ENCODE data around the gene TMA7. TPM values are rescaled to one million over a fixed set of nuclear protein-coding genes. Genes with fewer than 3 reads are reported as not detected.

The TMA7 gene
- total and polyA plus RNA-seq, 4 donors = 75.2 to 241 (median 113) TPM

DNA sequence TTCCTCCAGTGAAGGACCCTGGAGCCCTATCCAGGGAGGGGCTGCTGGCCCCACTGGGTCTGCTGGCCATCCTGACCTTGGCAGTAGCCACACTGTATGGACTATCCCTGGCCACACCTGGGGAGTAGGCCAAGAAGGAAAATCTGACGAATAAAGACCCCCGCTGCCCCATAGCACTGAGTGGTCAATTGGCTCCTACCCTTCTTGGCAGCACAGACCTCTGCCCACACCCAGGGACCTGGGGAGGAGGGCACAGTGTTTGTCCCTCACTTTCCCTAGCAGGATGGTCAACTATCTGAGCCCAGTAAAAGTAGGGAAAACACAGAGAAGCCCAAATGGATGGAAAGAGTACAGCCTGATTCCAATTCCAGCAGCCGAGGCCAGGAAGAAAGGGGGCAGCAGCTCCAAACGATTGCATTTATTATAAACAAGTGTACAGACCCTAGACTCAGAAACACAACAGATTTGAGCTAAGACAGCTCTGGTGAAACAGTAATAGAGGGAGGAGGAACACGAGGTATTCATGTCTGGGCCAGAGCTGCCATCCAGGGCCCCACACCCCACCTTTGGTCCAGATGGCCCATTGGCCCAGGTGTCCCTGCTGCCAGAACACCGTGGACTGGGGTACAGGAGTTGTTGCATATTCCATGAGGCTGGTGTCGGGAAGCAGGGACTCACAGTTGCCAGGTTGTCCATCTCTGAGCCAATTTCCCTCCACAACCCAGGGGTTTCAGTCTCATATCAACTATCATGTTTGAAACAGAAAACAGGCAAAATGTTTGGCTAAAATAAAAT lies 27.6 kb downstream of the TMA7 start:
- Histone ChIP-seq H3K27ac (ENCODE audit: low read depth in 1 of 2, low read length in 2 of 2) (peak overlapping the region; percentile 92 to 95), H3K36me3 (ENCODE audit: control insufficient read depth in 4 of 4, insufficient read depth in 3 of 4, low read depth in 1 of 4, low read length in 3 of 4) (peaks cover 0 to 5% (median 0%) of the 10 kb centered on the region in 4 donors)
- no peak for DNase-seq (ENCODE audit: low spot score)

More for the DNA sequence above, 27.6 kb downstream of the TMA7 start:
- no peak overlapping the region for H3K9ac ChIP-seq (ENCODE audit: low read depth in 1 of 2, low read length in 2 of 2)
- no peaks in the 10 kb centered on the region for H3K27me3 ChIP-seq (ENCODE audit: control insufficient read depth in 4 of 4, insufficient read depth in 4 of 4, low read length in 3 of 4)
- peaks cover 22 to 65% (median 53%) of the 10 kb centered on the region in 4 donors for H3K4me1 ChIP-seq (ENCODE audit: control insufficient read depth in 4 of 4, insufficient read depth in 4 of 4, low read length in 3 of 4)
- 55% methylated on average over 7 of the region's 7 CpGs for WGBS
- no peaks in the 10 kb centered on the region for H3K9me3 ChIP-seq (ENCODE audit: control insufficient read depth in 4 of 4, low read length in 3 of 4)
- TF ChIP-seq, protein P1, sequence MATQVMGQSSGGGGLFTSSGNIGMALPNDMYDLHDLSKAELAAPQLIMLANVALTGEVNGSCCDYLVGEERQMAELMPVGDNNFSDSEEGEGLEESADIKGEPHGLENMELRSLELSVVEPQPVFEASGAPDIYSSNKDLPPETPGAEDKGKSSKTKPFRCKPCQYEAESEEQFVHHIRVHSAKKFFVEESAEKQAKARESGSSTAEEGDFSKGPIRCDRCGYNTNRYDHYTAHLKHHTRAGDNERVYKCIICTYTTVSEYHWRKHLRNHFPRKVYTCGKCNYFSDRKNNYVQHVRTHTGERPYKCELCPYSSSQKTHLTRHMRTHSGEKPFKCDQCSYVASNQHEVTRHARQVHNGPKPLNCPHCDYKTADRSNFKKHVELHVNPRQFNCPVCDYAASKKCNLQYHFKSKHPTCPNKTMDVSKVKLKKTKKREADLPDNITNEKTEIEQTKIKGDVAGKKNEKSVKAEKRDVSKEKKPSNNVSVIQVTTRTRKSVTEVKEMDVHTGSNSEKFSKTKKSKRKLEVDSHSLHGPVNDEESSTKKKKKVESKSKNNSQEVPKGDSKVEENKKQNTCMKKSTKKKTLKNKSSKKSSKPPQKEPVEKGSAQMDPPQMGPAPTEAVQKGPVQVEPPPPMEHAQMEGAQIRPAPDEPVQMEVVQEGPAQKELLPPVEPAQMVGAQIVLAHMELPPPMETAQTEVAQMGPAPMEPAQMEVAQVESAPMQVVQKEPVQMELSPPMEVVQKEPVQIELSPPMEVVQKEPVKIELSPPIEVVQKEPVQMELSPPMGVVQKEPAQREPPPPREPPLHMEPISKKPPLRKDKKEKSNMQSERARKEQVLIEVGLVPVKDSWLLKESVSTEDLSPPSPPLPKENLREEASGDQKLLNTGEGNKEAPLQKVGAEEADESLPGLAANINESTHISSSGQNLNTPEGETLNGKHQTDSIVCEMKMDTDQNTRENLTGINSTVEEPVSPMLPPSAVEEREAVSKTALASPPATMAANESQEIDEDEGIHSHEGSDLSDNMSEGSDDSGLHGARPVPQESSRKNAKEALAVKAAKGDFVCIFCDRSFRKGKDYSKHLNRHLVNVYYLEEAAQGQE (IDR thresholded peaks at IDR 0.05) = no peak
- TF ChIP-seq HNF4G (IDR thresholded peaks at IDR 0.05) = no peak
- TF ChIP-seq, protein P2, sequence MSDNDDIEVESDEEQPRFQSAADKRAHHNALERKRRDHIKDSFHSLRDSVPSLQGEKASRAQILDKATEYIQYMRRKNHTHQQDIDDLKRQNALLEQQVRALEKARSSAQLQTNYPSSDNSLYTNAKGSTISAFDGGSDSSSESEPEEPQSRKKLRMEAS (IDR thresholded peaks at IDR 0.05) = no peak
- TF ChIP-seq FOXA2 (IDR thresholded peaks at IDR 0.05) = no peak
- no peak for TF ChIP-seq RAD21 (IDR thresholded peaks at IDR 0.05)
- TF ChIP-seq, protein P3, sequence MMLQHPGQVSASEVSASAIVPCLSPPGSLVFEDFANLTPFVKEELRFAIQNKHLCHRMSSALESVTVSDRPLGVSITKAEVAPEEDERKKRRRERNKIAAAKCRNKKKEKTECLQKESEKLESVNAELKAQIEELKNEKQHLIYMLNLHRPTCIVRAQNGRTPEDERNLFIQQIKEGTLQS (IDR thresholded peaks at IDR 0.05) = no peak
- no peak for TF ChIP-seq FOXA1 (IDR thresholded peaks at IDR 0.05)
- TF ChIP-seq, protein P4, sequence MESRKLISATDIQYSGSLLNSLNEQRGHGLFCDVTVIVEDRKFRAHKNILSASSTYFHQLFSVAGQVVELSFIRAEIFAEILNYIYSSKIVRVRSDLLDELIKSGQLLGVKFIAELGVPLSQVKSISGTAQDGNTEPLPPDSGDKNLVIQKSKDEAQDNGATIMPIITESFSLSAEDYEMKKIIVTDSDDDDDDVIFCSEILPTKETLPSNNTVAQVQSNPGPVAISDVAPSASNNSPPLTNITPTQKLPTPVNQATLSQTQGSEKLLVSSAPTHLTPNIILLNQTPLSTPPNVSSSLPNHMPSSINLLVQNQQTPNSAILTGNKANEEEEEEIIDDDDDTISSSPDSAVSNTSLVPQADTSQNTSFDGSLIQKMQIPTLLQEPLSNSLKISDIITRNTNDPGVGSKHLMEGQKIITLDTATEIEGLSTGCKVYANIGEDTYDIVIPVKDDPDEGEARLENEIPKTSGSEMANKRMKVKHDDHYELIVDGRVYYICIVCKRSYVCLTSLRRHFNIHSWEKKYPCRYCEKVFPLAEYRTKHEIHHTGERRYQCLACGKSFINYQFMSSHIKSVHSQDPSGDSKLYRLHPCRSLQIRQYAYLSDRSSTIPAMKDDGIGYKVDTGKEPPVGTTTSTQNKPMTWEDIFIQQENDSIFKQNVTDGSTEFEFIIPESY (IDR thresholded peaks at IDR 0.05) = no peak
- no peak for TF ChIP-seq HNF4A (conservative IDR thresholded peaks at IDR 0.05)
- no peak for TF ChIP-seq GABPA (IDR thresholded peaks at IDR 0.05 in 1 of 2, conservative IDR thresholded peaks at IDR 0.05 in 1 of 2)
- TF ChIP-seq NR2F2 (IDR thresholded peaks at IDR 0.05) = no peak
- TF ChIP-seq, protein P5, sequence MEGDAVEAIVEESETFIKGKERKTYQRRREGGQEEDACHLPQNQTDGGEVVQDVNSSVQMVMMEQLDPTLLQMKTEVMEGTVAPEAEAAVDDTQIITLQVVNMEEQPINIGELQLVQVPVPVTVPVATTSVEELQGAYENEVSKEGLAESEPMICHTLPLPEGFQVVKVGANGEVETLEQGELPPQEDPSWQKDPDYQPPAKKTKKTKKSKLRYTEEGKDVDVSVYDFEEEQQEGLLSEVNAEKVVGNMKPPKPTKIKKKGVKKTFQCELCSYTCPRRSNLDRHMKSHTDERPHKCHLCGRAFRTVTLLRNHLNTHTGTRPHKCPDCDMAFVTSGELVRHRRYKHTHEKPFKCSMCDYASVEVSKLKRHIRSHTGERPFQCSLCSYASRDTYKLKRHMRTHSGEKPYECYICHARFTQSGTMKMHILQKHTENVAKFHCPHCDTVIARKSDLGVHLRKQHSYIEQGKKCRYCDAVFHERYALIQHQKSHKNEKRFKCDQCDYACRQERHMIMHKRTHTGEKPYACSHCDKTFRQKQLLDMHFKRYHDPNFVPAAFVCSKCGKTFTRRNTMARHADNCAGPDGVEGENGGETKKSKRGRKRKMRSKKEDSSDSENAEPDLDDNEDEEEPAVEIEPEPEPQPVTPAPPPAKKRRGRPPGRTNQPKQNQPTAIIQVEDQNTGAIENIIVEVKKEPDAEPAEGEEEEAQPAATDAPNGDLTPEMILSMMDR (IDR thresholded peaks at IDR 0.05; ENCODE audit: low read depth, low read length, missing input control) = no peak
- no peak for TF ChIP-seq RXRA (IDR thresholded peaks at IDR 0.05)
- TF ChIP-seq YY1 (IDR thresholded peaks at IDR 0.05) = no peak
- no peak for TF ChIP-seq EGR1 (IDR thresholded peaks at IDR 0.05; ENCODE audit: low read depth in 2 of 2)
- no peak for TF ChIP-seq SP1 (IDR thresholded peaks at IDR 0.05)
- TF ChIP-seq JUND (IDR thresholded peaks at IDR 0.05) = no peak
- no peak for TF ChIP-seq TAF1 (conservative IDR thresholded peaks at IDR 0.05)
- no peak overlapping the region for H3K4me3 ChIP-seq (ENCODE audit: low read depth in 1 of 3, low read length in 3 of 3)

All from liver (tissue), 9 donors.